Smooth muscle cell (in vitro differentiated cells): ENCODE results near the gene RCAN3. TPM values are rescaled to one million over a fixed set of nuclear protein-coding genes. Genes with fewer than 3 reads are reported as not detected.

Source experiments
- DNase-seq: peaks from one replicate; lab custom pipeline; 2025; ENCODE audit not compliant: unreplicated experiment; lab: John Stamatoyannopoulos, UW
- H2AFZ ChIP-seq: fragments of 200-600 bp; sonication (generic); 2 replicates; pipeline ENCODE4 v1.6.0; 2016; ENCODE audit warnings: antibody characterized with exemption, low read depth, mild to moderate bottlenecking
- H3F3A ChIP-seq: fragments of 200-600 bp; sonication (generic); 2 replicates; pipeline ENCODE4 v1.6.0; 2017; ENCODE audit warnings: antibody characterized with exemption, low read depth
- H3K27ac ChIP-seq: fragments of 200-600 bp; sonication (generic); 2 replicates; pipeline ENCODE4 v1.5.1; 2016; ENCODE audit warnings: low read depth, mild to moderate bottlenecking
- H3K27me3 ChIP-seq: fragments of 200-600 bp; sonication (generic); 2 replicates; pipeline ENCODE4 v1.6.1; 2016; ENCODE audit warnings: low read depth, mild to moderate bottlenecking
- H3K36me3 ChIP-seq: fragments of 200-600 bp; sonication (generic); 2 replicates; pipeline ENCODE4 v1.5.1; 2016; ENCODE audit warnings: low read depth
- H3K4me1 ChIP-seq: fragments of 200-600 bp; sonication (generic); 2 replicates; pipeline ENCODE4 v1.5.1; 2016; ENCODE audit warnings: low read depth
- H3K4me2 ChIP-seq: fragments of 200-600 bp; sonication (generic); 2 replicates; pipeline ENCODE4 v1.6.0; 2016; ENCODE audit warnings: mild to moderate bottlenecking
- H3K4me3 ChIP-seq: fragments of 200-600 bp; sonication (generic); 2 replicates; pipeline ENCODE4 v1.5.1; 2016; ENCODE audit warnings: mild to moderate bottlenecking
- H3K79me2 ChIP-seq: fragments of 200-600 bp; sonication (generic); 2 replicates; pipeline ENCODE4 v1.6.0; 2016; ENCODE audit warnings: low read depth, mild to moderate bottlenecking
- H3K9ac ChIP-seq: fragments of 200-600 bp; sonication (generic); 2 replicates; pipeline ENCODE4 v1.6.0; 2016; ENCODE audit warnings: low read depth
- H3K9me3 ChIP-seq: fragments of 200-600 bp; sonication (generic); replicated peaks from 2 replicates; pipeline ENCODE4 v1.5.1; 2016; ENCODE audit warnings: low read depth
- H4K20me1 ChIP-seq: fragments of 200-600 bp; sonication (generic); 2 replicates; pipeline ENCODE4 v1.6.0; 2016; ENCODE audit warnings: low read depth
- WGBS: methylation state at CpG from one replicate; pipeline ENCODE4 v1.1.7; 2016; ENCODE audit warnings: low lambda C conversion rate; 5-methylcytosine and 5-hydroxymethylcytosine counted together
- polyA plus RNA-seq: library from polyadenylated mRNA; unstranded; fragments of >200 nt; fragmentation: Nextera tagmentation; extraction: Ambion mirVana; gene quantifications from 2 replicates; pipeline ENCODE4 v1.2.1, GENCODE V29; 2016
- total RNA-seq: library from RNA; depleted of rRNA; stranded (reverse); fragments of >200 nt; gene quantifications from 2 replicates; pipeline ENCODE4 v1.2.3, GENCODE V29; 2014
- TF ChIP-seq, protein P1 (sequence below): fragments of 200-600 bp; sonication (generic); IDR thresholded peaks from 2 replicates; pipeline ENCODE4 v1.5.1; 2017; ENCODE audit warnings: borderline replicate concordance, mild to moderate bottlenecking, antibody characterized with exemption; ENCODE audit not compliant: insufficient read depth, poor library complexity, severe bottlenecking

Gene RCAN3
- total and polyA plus RNA-seq, 2 experiments from 2014 or later: 4.5 to 20.0 TPM

- Histone ChIP-seq H3K9ac (no peak overlapping the region), H4K20me1 (no peaks in the 10 kb centered on the region), H2AFZ (no peak overlapping the region), H3K36me3 (no peaks in the 10 kb centered on the region), H3K4me3 (no peak overlapping the region), H3K79me2 (no peaks in the 10 kb centered on the region), H3K27ac (no peak overlapping the region), H3K4me1 (no peaks in the 10 kb centered on the region), H3F3A (no peaks in the 10 kb centered on the region), H3K4me2 (no peak overlapping the region), H3K27me3 (no peaks in the 10 kb centered on the region), H3K9me3 (no peaks in the 10 kb centered on the region)
- DNase-seq: no peak
- TF ChIP-seq, protein P1, sequence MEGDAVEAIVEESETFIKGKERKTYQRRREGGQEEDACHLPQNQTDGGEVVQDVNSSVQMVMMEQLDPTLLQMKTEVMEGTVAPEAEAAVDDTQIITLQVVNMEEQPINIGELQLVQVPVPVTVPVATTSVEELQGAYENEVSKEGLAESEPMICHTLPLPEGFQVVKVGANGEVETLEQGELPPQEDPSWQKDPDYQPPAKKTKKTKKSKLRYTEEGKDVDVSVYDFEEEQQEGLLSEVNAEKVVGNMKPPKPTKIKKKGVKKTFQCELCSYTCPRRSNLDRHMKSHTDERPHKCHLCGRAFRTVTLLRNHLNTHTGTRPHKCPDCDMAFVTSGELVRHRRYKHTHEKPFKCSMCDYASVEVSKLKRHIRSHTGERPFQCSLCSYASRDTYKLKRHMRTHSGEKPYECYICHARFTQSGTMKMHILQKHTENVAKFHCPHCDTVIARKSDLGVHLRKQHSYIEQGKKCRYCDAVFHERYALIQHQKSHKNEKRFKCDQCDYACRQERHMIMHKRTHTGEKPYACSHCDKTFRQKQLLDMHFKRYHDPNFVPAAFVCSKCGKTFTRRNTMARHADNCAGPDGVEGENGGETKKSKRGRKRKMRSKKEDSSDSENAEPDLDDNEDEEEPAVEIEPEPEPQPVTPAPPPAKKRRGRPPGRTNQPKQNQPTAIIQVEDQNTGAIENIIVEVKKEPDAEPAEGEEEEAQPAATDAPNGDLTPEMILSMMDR: no peak
- 44% methylated on average over 7 of the region's 7 CpGs for WGBS
Measured at GRCh38 chr1:24540906-24541710, 38.5 kb downstream of the RCAN3 start.

- H3K79me2 ChIP-seq: no peaks in the 10 kb centered on the region
- 74% methylated on average over 8 of the region's 8 CpGs for WGBS
- no peak overlapping the region for H3K4me2 ChIP-seq
- no peak for DNase-seq
- no peaks in the 10 kb centered on the region for H3K4me1 ChIP-seq
- H2AFZ ChIP-seq: no peak overlapping the region
- no peaks in the 10 kb centered on the region for H3K27me3 ChIP-seq
- no peak overlapping the region for H3K27ac ChIP-seq
- H3F3A ChIP-seq: no peaks in the 10 kb centered on the region
- TF ChIP-seq, protein P1: peak; percentile 67
- H3K9me3 ChIP-seq: no peaks in the 10 kb centered on the region
- H4K20me1 ChIP-seq: no peaks in the 10 kb centered on the region
- no peak overlapping the region for H3K9ac ChIP-seq
- no peak overlapping the region for H3K4me3 ChIP-seq
- H3K36me3 ChIP-seq: no peaks in the 10 kb centered on the region
Measured at GRCh38 chr1:24541711-24542346, 39.2 kb downstream of the RCAN3 start.

DNA sequence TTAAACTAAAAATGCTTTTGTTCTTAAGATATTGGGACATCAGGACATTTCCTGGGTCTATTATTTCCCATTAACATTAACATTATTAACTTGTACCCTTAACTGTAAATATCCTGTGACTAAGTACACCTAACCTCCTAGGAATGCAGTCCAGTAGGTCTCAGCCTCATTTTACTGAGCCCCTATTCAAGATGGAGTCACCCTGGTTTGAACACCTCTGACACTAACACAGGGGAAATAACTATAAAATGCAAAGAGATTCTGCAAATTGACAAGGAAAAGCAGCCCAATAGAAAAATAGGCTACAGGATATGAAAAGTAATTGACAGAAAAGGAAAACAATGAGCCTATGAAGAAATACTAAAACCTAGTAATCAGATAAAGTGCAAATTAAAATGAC is 41.6 kb downstream of the RCAN3 start:
- Histone ChIP-seq H3K4me1 (no peaks in the 10 kb centered on the region), H2AFZ (no peak overlapping the region), H3K27ac (no peak overlapping the region), H3K9ac (no peak overlapping the region), H3K79me2 (no peaks in the 10 kb centered on the region), H3K4me2 (no peak overlapping the region), H3K4me3 (no peak overlapping the region), H4K20me1 (no peaks in the 10 kb centered on the region), H3K9me3 (no peaks in the 10 kb centered on the region), H3K27me3 (no peaks in the 10 kb centered on the region), H3F3A (no peaks in the 10 kb centered on the region), H3K36me3 (no peaks in the 10 kb centered on the region)
- TF ChIP-seq, protein P1: no peak
- no peak for DNase-seq
